Mesenchymal stem cell (in vitro differentiated cells and primary cell): ENCODE measurements around the gene LY6G5B.

Source experiments
- DNase-seq: peaks from one replicate; pipeline ENCODE4 v3.0.0-alpha.2; 2013
- H2AFZ ChIP-seq: one replicate; pipeline ENCODE4 v1.6.1; 2013; ENCODE audit warnings: low read depth, mild to moderate bottlenecking, control low read depth, inconsistent platforms, low read length, moderate library complexity
- H2AK5ac ChIP-seq: 2 replicates; pipeline ENCODE4 v1.6.1; 2013; ENCODE audit warnings: low read length, moderate library complexity, mild to moderate bottlenecking, inconsistent platforms; ENCODE audit not compliant: severe bottlenecking
- H2BK120ac ChIP-seq: one replicate; pipeline ENCODE4 v1.6.1; 2013; ENCODE audit warnings: low read depth, mild to moderate bottlenecking, inconsistent platforms, low read length, moderate library complexity
- H2BK12ac ChIP-seq, 2 experiments: one replicate each; pipeline ENCODE4 v1.6.1; 2013; ENCODE audit warnings: inconsistent platforms in 2 of 2, low read length in 2 of 2, mild to moderate bottlenecking in 2 of 2, moderate library complexity in 2 of 2, control low read depth in 1 of 2
- H2BK15ac ChIP-seq: one replicate; pipeline ENCODE4 v1.6.1; 2013; ENCODE audit warnings: mild to moderate bottlenecking, low read depth, inconsistent platforms; ENCODE audit not compliant: poor library complexity, severe bottlenecking
- H2BK5ac ChIP-seq: 2 replicates; pipeline ENCODE4 v1.6.1; 2013; ENCODE audit warnings: low read depth, mild to moderate bottlenecking, low read length, control low read depth, inconsistent platforms; ENCODE audit not compliant: poor library complexity, severe bottlenecking
- H3K14ac ChIP-seq, 2 experiments: one replicate each; pipeline ENCODE4 v1.6.1; 2013; ENCODE audit warnings: inconsistent platforms in 2 of 2, low read length in 2 of 2, control low read depth in 1 of 2, mild to moderate bottlenecking in 1 of 2, moderate library complexity in 1 of 2
- H3K18ac ChIP-seq, 2 experiments: one replicate each; pipeline ENCODE4 v1.6.1; 2013; ENCODE audit warnings: inconsistent platforms in 2 of 2, low read length in 2 of 2, control low read depth in 1 of 2, low read depth in 1 of 2, mild to moderate bottlenecking in 1 of 2
- H3K23ac ChIP-seq, 2 experiments: one replicate each; pipeline ENCODE4 v1.6.1; 2013; ENCODE audit warnings: inconsistent platforms in 2 of 2, low read length in 2 of 2, mild to moderate bottlenecking in 2 of 2, moderate library complexity in 2 of 2, control low read depth in 1 of 2
- H3K27ac ChIP-seq: 2 replicates; pipeline ENCODE4 v1.5.1; 2013; ENCODE audit warnings: mild to moderate bottlenecking, moderate library complexity, low read length, control low read depth, inconsistent platforms; ENCODE audit not compliant: poor library complexity, severe bottlenecking
- H3K27me3 ChIP-seq, 2 experiments: 2 replicates each; pipeline versions ENCODE4 v1.6.1 to v1.7.0; 2013; ENCODE audit warnings: low read length in 2 of 2, mild to moderate bottlenecking in 2 of 2, moderate library complexity in 2 of 2, control low read depth in 1 of 2, inconsistent platforms in 1 of 2; ENCODE audit not compliant: control insufficient read depth in 1 of 2, insufficient read depth in 1 of 2
- H3K36me3 ChIP-seq, 2 experiments: 2 replicates each; pipeline versions ENCODE4 v1.6.1 to v1.7.0; 2013; ENCODE audit warnings: low read length in 2 of 2, control low read depth in 1 of 2, inconsistent platforms in 1 of 2, low read depth in 1 of 2, mild to moderate bottlenecking in 1 of 2; ENCODE audit not compliant: insufficient read depth in 2 of 2, control insufficient read depth in 1 of 2
- H3K4ac ChIP-seq, 2 experiments: one replicate each; pipeline ENCODE4 v1.6.1; 2013; ENCODE audit warnings: inconsistent platforms in 2 of 2, low read length in 2 of 2, mild to moderate bottlenecking in 2 of 2, moderate library complexity in 2 of 2, control low read depth in 1 of 2, low read depth in 1 of 2
- H3K4me1 ChIP-seq: 2 replicates; pipeline ENCODE4 v1.6.1; 2013; ENCODE audit warnings: low read depth, low read length, control low read depth; ENCODE audit not compliant: control insufficient read depth, insufficient read depth
- H3K4me2 ChIP-seq: 2 replicates; pipeline ENCODE4 v1.6.1; 2013; ENCODE audit warnings: low read length, mild to moderate bottlenecking, inconsistent platforms; ENCODE audit not compliant: poor library complexity, severe bottlenecking
- H3K4me3 ChIP-seq, 2 experiments: 2 replicates each; pipeline versions ENCODE4 v1.5.1 to v1.7.0; 2013; ENCODE audit warnings: low read length in 2 of 2, mild to moderate bottlenecking in 2 of 2, control low read depth in 1 of 2, low read depth in 1 of 2; ENCODE audit not compliant: insufficient read depth in 1 of 2
- H3K79me1 ChIP-seq: replicated peaks from 2 replicates; pipeline ENCODE4 v1.6.1; 2013; ENCODE audit warnings: mild to moderate bottlenecking, control low read depth, low read length, inconsistent platforms; ENCODE audit not compliant: poor library complexity, severe bottlenecking
- H3K9ac ChIP-seq: 2 replicates; pipeline ENCODE4 v1.7.0; 2013; ENCODE audit warnings: mild to moderate bottlenecking, low read length, moderate library complexity
- H3K9me3 ChIP-seq: 2 replicates; pipeline ENCODE4 v1.7.0; 2013; ENCODE audit warnings: mild to moderate bottlenecking, low read length; ENCODE audit not compliant: control insufficient read depth
- H4K8ac ChIP-seq: one replicate; pipeline ENCODE4 v1.6.1; 2013; ENCODE audit warnings: inconsistent platforms, mild to moderate bottlenecking, low read length, moderate library complexity
- H4K91ac ChIP-seq: one replicate; pipeline ENCODE4 v1.6.1; 2013; ENCODE audit warnings: mild to moderate bottlenecking, low read length, inconsistent platforms
- WGBS: methylation state at CpG from one replicate; pipeline ENCODE4 v1.1.7; 2013; ENCODE audit warnings: mixed read lengths; 5-methylcytosine and 5-hydroxymethylcytosine counted together

Gene LY6G5B

DNA sequence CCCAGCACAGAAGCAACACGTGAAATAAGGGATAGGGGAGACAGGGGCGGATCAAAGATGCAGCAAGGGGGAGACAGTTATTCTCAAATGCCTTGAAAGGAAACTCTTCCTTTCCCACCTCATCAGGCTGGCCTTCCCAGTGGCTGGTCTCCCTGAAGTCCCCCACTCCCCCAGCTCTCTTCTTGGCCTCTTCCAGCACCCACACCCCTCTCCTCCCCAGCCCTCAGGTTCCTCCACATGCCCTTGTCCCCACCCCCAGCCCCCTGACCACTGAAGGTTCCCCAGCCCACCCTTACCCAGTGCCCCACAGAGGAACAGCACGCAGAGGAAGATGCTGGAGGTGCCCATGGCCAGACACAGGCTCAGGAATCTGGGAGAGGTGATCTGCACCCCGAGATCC lies 43.7 kb downstream of the LY6G5B start:
- H3K4me2 ChIP-seq, result no peak overlapping the region
- no peak overlapping the region for H3K4me3 ChIP-seq
- no peak overlapping the region for H3K27ac ChIP-seq
- no peak overlapping the region for H2BK12ac ChIP-seq
- peaks cover 4% of the 10 kb centered on the region for H3K4me1 ChIP-seq
- H3K4ac ChIP-seq, result no peak overlapping the region
- peaks cover 38 to 41% of the 10 kb centered on the region in 2 experiments for H3K27me3 ChIP-seq
- H4K8ac ChIP-seq, result no peak overlapping the region
- no peak overlapping the region for H3K9ac ChIP-seq
- no peak overlapping the region for H2BK15ac ChIP-seq
- H3K36me3 ChIP-seq, result peaks cover 0 to 3% of the 10 kb centered on the region in 2 experiments
- no peak overlapping the region for H2AFZ ChIP-seq
- no peak overlapping the region for H3K18ac ChIP-seq
- whole genome bisulfite sequencing, result 47% methylated on average over 4 of the region's 4 CpGs
- H3K9me3 ChIP-seq, result no peaks in the 10 kb centered on the region
- no peak for DNase-seq
- H3K79me1 ChIP-seq, result no peaks in the 10 kb centered on the region
- H2BK120ac ChIP-seq, result no peak overlapping the region
- no peak overlapping the region for H3K23ac ChIP-seq
- no peak overlapping the region for H2AK5ac ChIP-seq
- H2BK5ac ChIP-seq, result no peak overlapping the region
- no peak overlapping the region for H4K91ac ChIP-seq
- H3K14ac ChIP-seq, result no peak overlapping the region

GRCh38 chr6:31713991-31714684 lies 44.4 kb downstream of the LY6G5B start:
- Histone ChIP-seq H3K4me2 (no peak overlapping the region), H2BK120ac (no peak overlapping the region), H3K79me1 (no peaks in the 10 kb centered on the region), H3K9ac (no peak overlapping the region), H4K91ac (no peak overlapping the region), H2BK5ac (no peak overlapping the region), H3K14ac (no peak overlapping the region), H3K23ac (peak overlapping the region in 1 of 2 experiments; percentile 14), H2AK5ac (no peak overlapping the region), H3K4me1 (peaks cover 4% of the 10 kb centered on the region), H3K9me3 (no peaks in the 10 kb centered on the region), H2BK12ac (peak overlapping the region in 1 of 2 experiments; percentile 15), H3K4me3 (no peak overlapping the region), H2BK15ac (no peak overlapping the region), H3K18ac (peak overlapping the region in 1 of 2 experiments; percentile 50), H3K4ac (peak overlapping the region in 1 of 2 experiments; percentile 43), H4K8ac (peak overlapping the region; percentile 84), H2AFZ (peak overlapping the region; percentile 78), H3K36me3 (peaks cover 0 to 3% of the 10 kb centered on the region in 2 experiments), H3K27me3 (peaks cover 38 to 41% of the 10 kb centered on the region in 2 experiments), H3K27ac (no peak overlapping the region)
- DNase-seq, result no peak
- 25% methylated on average over 5 of the region's 5 CpGs for WGBS

GRCh38 chr6:31715022-31715958 lies 45.5 kb downstream of the LY6G5B start, which contains the start of gene LY6G6D:
TSS of gene LY6G6D (plus strand) at chr6:31715348. CDS start at chr6:31715356, 8 bp downstream.
- Histone ChIP-seq H2AFZ (no peak within 1 kb of the TSS), H3K4me2 (no peak within 1 kb of the TSS), H3K79me1 (no peaks in the 10 kb centered on the region), H3K27me3 (peaks cover 35 to 38% of the 10 kb centered on the region in 2 experiments), H3K14ac (no peak within 1 kb of the TSS), H2BK12ac (peak within 1 kb of the TSS in 1 of 2 experiments; percentile 15), H2BK15ac (no peak within 1 kb of the TSS), H2BK120ac (no peak within 1 kb of the TSS), H3K9ac (no peak within 1 kb of the TSS), H2BK5ac (no peak within 1 kb of the TSS), H3K4me1 (peaks cover 4% of the 10 kb centered on the region), H3K18ac (no peak within 1 kb of the TSS), H2AK5ac (no peak within 1 kb of the TSS), H3K23ac (no peak within 1 kb of the TSS), H3K4me3 (no peak within 1 kb of the TSS), H3K36me3 (peaks cover 0 to 3% of the 10 kb centered on the region in 2 experiments), H3K4ac (no peak within 1 kb of the TSS), H4K8ac (peak within 1 kb of the TSS; percentile 84), H3K27ac (no peak within 1 kb of the TSS), H3K9me3 (no peaks in the 10 kb centered on the region), H4K91ac (no peak within 1 kb of the TSS)
- WGBS, result 59% methylated on average over 15 of the region's 16 CpGs
- no peak for DNase-seq
